NCI-H460 (cell line): ENCODE measurements around the gene CCN6. TPM values are rescaled to one million over a fixed set of nuclear protein-coding genes. Genes with fewer than 3 reads are reported as not detected.

Source experiments
- DNase-seq: peaks from one replicate; pipeline ENCODE4 v3.0.0-alpha.2; 2016; ENCODE audit warnings: low read depth; ENCODE audit errors: extremely low read depth
- polyA plus RNA-seq: library from polyadenylated mRNA; depleted of rRNA; stranded (reverse); fragments of >200 nt; gene quantifications from 2 replicates; pipeline ENCODE4 v1.2.3, GENCODE V29; 2014; cell fraction: nucleus; rRNA removed
- total RNA-seq: library from RNA; depleted of rRNA; stranded (reverse); fragments of >200 nt; shearing (Covaris generic); gene quantifications from 2 replicates; pipeline ENCODE4 v1.2.3, GENCODE V29; 2014; rRNA removed

CCN6 gene
- not detected in 2 replicates for total RNA-seq
- polyA plus RNA-seq: not detected in 2 replicates

- no peak for DNase-seq
Measured at GRCh38 chr6:112054001-112054400, at the start of gene CCN6. TSS of gene CCN6 (plus strand) at chr6:112054104. CDS start at chr6:112054358, 254 bp downstream.

DNA sequence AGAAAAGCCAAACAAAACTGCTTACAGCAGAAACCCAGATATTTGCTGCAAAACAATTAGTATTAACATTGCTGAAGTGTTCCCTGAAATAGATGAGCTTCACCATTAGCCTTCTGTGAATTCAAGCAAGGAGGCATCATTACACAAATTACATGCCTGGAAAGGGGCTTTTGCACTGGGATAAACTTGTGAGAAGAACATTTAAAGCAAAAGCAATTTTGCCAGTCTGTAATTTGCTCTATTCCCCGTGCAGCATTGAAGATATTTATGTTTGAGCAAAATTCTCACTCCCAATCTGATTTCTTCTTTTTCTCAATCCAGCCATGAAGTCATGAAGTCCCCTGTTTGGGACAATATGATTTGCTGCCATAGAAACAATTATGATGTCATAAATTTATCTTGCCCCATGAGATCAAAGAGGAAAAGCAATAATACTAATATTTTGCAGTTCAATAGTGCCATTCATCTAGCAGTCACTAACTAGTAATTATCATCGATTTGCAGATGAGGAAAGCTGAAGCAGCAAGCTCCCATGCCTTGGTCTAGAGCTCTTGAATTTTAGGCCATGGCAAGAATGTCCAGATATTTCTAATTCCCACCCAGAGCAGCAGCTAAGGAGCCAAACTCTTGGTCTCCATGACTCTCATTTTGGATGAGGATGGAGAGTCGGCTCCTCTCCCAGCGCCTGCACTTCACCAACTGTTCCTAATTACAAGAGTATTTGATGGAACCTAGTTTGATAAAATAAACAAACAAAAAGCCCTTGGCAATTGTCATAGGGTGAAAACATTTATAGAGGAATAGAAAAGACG lies 49.5 kb upstream of the CCN6 start:
- DNase-seq: no peak

- DNase-seq: no peak
Measured at GRCh38 chr6:112005013-112005371, 48.9 kb upstream of the CCN6 start.

DNA sequence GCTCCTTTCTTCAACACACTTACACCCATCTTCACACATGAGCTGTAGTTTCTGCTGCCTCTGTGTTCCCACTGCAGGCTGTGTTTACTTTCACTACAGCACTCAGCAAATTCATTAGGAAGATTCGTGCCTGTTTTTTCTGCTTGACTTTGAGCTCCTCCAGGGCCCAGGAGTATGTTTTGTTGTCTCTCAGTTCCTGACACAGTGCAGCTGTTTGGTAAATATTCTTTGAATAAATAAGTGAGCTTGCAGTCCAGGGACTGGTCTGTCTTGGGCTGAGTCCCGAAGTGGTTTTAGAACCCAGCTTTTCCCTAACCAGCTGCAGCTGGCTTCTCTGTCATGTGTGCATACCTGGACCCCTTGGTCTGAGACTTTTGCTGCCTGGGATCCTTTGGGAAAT lies 46.6 kb upstream of the CCN6 start:
- no peak for DNase-seq

DNA sequence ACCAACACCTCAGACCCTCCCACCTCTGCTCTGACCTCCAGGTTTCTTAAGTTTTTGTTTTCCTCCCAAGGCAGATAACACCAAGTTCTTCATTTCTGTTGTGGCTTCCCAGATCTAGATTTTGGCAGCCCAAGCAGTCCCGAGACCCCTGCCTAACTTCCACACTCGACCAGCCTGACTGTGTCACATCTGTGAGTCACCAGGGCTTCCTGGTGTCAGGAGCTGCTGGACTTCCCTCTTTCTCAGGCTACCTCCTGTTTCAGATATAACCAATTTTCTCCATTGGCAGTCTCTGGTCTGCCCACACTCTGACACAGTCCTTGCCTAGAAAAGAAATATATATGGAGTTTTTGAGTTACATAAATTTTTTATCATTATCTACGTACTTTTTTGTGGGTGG lies 46.1 kb upstream of the CCN6 start:
- DNase-seq: no peak

DNA sequence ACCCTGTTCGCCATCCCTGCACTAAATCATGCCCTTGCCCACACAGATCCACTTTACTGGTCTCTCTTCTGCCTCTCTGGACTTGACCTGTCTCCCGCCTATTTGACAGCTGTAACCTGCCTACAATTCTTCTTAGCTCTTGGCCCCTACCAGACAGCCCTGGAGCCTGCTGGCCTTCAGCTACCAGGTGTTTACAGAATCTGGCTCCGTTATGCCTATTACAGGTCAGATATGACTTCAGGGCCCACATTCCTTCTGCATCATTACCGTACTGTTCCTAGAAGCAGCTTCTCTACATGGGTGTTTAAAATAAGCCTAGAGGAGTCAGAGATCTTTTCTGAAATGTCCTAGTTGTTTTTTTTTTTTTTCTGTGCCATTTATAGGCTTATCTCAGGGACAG lies 45.4 kb upstream of the CCN6 start:
- no peak for DNase-seq

- DNase-seq: no peak
Measured at GRCh38 chr6:112010328-112010727, 43.6 kb upstream of the CCN6 start.

GRCh38 chr6:112013051-112013450 lies 40.9 kb upstream of the CCN6 start:
- DNase-seq: no peak

- no peak for DNase-seq
Measured at GRCh38 chr6:112014483-112014882, 39.4 kb upstream of the CCN6 start.

DNA sequence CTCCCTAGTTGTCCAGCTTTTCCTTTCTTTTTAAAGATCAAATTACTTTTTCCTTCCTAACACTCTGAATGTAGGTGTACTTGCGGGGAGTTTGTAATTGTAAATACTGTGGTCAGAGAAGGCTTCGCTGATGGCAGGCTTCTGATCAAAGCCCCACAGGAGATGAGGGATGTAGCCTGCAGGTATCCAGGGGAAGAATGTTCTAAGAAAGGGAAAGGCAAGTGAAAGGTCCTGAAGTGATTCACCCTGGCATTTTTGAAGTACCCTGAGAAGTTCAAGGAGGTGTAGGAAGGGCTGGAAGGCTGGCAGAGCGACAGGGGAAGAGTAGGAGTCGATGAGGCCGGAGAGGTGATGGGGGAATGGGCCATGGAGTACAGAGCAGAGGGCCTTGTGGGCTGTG lies 38.2 kb upstream of the CCN6 start:
- no peak for DNase-seq

DNA sequence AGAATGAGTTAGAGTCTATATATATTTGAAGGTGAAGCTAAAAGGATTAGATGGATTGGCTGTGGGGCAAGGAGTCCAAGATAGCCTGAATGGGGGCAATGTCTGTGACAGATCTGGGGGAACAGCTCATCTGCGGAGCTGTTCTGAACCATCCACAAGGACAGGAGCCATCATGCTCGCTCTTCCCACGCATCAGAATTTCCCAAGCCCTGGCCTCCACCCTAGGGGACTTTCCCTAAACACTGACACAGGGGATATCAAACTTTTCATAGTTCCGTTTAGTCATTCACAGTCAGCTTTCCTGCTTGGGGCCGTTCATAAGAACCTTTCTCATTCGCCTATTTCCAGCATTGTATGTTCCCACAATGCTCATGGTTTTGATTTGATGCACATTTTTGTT lies 37.6 kb upstream of the CCN6 start:
- DNase-seq: no peak

- DNase-seq: no peak
Measured at GRCh38 chr6:112017169-112017568, 36.7 kb upstream of the CCN6 start.

GRCh38 chr6:112017760-112018537 lies 36.0 kb upstream of the CCN6 start:
- DNase-seq: no peak

DNA sequence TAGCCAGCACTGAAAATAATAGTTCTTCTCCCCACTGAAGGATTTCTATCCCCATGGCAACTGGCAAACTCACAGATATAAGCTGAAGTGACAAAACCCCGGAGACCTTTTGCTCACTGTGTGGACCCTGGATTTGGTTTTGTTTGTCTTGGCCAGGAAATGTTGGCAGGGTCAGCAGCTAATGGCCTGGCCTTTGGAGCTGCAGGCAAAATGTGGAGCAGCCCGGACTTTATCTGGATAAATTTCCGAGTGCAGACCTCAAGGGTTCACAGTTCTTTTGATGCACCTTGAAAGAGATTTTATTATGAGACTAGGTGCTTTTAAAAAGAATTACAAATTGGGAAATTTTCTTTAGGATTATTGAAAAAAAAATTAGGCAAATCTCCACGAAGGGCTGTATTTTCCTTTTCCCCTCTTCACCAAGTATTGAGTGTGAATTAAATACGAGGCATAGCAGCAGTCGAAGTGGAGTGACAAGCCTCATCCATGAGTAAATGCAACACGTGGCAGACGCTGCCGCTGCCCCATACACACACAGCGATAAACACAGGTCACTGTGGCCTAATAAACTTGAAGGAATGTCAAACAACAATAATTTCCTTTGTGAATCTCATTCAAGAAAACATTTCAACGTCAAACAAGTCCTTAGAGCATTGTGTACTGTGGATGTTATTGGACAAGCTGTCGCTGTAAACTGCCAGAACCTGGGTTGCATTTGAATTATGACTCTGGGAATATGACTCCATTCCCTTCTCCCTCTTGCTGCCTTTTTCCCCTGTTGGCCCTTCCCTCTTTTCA lies 35.1 kb upstream of the CCN6 start:
- no peak for DNase-seq

- no peak for DNase-seq
Measured at GRCh38 chr6:112019589-112019988, 34.3 kb upstream of the CCN6 start.

GRCh38 chr6:112021691-112022310 lies 32.1 kb upstream of the CCN6 start:
- DNase-seq: no peak

- DNase-seq: no peak
Measured at GRCh38 chr6:112022749-112023148, 31.2 kb upstream of the CCN6 start.

- no peak for DNase-seq
Measured at GRCh38 chr6:112024464-112024863, 29.4 kb upstream of the CCN6 start.

DNA sequence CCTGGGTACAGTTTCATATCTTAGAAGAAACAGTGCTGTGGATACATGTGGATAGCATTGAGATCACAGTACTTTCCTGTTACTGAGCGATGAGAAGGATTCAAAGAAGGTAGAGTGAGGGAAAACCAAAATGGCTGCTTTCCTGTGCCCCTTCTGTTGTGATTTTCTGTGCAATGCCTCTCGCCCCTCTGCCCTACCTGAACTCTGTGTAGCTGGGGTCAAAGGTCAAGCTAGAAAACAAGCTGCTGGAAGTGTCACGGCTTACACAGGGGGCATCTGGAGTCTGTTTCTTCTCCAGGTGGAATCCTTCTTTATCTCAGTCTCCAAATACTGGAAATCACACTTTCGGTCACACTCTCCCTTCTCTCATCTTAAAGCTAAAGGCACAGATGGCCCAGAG lies 27.0 kb upstream of the CCN6 start:
- no peak for DNase-seq

- no peak for DNase-seq
Measured at GRCh38 chr6:112027942-112028674, 25.8 kb upstream of the CCN6 start.
